HEK293 (cell line): ENCODE results near the gene SYT5.

Experiments used
- MZF1 ChIP-seq: fragments of 450-650 bp; formaldehyde crosslinking; IDR thresholded peaks from 2 replicates; pipeline ENCODE4 v1.5.1; 2017; ENCODE audit warnings: missing biosample characterization, missing genetic modification characterization, borderline replicate concordance
- ZNF175 ChIP-seq: fragments of 450-650 bp; formaldehyde crosslinking; IDR thresholded peaks from 2 replicates; pipeline ENCODE4 v1.5.1; 2016; ENCODE audit warnings: missing biosample characterization, missing genetic modification characterization
- ZNF561 ChIP-seq: fragments of 450-650 bp; IDR thresholded peaks from 2 replicates; pipeline ENCODE4 v1.5.1; 2018; ENCODE audit warnings: missing biosample characterization, missing genetic modification characterization, borderline replicate concordance
- TF ChIP-seq, protein P1 (sequence below): fragments of 450-650 bp; formaldehyde crosslinking; IDR thresholded peaks from 2 replicates; pipeline ENCODE4 v1.5.1; 2016; ENCODE audit warnings: missing biosample characterization, missing genetic modification characterization
- TF ChIP-seq, protein P2 (sequence below): fragments of 450-650 bp; formaldehyde crosslinking; IDR thresholded peaks from 2 replicates; pipeline ENCODE4 v1.5.1; 2016; ENCODE audit warnings: missing biosample characterization, missing genetic modification characterization
- TF ChIP-seq, protein P3 (sequence below): fragments of 450-650 bp; formaldehyde crosslinking; IDR thresholded peaks from 2 replicates; pipeline ENCODE4 v1.5.1; 2016; ENCODE audit warnings: missing biosample characterization, missing genetic modification characterization
- TF ChIP-seq, protein P4 (sequence below): fragments of 450-650 bp; formaldehyde crosslinking; IDR thresholded peaks from 2 replicates; pipeline ENCODE4 v1.5.1; 2017; ENCODE audit warnings: missing biosample characterization, missing genetic modification characterization

GRCh38 chr19:55161571-55162322, 18.3 kb downstream of the SYT5 start:
- TF ChIP-seq MZF1 (tag by site-specific recombination), result no peak
- no peak for TF ChIP-seq ZNF175 (tag by site-specific recombination)
- TF ChIP-seq, protein P1, sequence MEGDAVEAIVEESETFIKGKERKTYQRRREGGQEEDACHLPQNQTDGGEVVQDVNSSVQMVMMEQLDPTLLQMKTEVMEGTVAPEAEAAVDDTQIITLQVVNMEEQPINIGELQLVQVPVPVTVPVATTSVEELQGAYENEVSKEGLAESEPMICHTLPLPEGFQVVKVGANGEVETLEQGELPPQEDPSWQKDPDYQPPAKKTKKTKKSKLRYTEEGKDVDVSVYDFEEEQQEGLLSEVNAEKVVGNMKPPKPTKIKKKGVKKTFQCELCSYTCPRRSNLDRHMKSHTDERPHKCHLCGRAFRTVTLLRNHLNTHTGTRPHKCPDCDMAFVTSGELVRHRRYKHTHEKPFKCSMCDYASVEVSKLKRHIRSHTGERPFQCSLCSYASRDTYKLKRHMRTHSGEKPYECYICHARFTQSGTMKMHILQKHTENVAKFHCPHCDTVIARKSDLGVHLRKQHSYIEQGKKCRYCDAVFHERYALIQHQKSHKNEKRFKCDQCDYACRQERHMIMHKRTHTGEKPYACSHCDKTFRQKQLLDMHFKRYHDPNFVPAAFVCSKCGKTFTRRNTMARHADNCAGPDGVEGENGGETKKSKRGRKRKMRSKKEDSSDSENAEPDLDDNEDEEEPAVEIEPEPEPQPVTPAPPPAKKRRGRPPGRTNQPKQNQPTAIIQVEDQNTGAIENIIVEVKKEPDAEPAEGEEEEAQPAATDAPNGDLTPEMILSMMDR (tag by site-specific recombination), result no peak
- no peak for TF ChIP-seq ZNF561 (tag by site-specific recombination)
- TF ChIP-seq, protein P2, sequence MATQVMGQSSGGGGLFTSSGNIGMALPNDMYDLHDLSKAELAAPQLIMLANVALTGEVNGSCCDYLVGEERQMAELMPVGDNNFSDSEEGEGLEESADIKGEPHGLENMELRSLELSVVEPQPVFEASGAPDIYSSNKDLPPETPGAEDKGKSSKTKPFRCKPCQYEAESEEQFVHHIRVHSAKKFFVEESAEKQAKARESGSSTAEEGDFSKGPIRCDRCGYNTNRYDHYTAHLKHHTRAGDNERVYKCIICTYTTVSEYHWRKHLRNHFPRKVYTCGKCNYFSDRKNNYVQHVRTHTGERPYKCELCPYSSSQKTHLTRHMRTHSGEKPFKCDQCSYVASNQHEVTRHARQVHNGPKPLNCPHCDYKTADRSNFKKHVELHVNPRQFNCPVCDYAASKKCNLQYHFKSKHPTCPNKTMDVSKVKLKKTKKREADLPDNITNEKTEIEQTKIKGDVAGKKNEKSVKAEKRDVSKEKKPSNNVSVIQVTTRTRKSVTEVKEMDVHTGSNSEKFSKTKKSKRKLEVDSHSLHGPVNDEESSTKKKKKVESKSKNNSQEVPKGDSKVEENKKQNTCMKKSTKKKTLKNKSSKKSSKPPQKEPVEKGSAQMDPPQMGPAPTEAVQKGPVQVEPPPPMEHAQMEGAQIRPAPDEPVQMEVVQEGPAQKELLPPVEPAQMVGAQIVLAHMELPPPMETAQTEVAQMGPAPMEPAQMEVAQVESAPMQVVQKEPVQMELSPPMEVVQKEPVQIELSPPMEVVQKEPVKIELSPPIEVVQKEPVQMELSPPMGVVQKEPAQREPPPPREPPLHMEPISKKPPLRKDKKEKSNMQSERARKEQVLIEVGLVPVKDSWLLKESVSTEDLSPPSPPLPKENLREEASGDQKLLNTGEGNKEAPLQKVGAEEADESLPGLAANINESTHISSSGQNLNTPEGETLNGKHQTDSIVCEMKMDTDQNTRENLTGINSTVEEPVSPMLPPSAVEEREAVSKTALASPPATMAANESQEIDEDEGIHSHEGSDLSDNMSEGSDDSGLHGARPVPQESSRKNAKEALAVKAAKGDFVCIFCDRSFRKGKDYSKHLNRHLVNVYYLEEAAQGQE (tag by site-specific recombination), result no peak
- TF ChIP-seq, protein P3, sequence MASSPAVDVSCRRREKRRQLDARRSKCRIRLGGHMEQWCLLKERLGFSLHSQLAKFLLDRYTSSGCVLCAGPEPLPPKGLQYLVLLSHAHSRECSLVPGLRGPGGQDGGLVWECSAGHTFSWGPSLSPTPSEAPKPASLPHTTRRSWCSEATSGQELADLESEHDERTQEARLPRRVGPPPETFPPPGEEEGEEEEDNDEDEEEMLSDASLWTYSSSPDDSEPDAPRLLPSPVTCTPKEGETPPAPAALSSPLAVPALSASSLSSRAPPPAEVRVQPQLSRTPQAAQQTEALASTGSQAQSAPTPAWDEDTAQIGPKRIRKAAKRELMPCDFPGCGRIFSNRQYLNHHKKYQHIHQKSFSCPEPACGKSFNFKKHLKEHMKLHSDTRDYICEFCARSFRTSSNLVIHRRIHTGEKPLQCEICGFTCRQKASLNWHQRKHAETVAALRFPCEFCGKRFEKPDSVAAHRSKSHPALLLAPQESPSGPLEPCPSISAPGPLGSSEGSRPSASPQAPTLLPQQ (tag by site-specific recombination), result no peak
- TF ChIP-seq, protein P4, sequence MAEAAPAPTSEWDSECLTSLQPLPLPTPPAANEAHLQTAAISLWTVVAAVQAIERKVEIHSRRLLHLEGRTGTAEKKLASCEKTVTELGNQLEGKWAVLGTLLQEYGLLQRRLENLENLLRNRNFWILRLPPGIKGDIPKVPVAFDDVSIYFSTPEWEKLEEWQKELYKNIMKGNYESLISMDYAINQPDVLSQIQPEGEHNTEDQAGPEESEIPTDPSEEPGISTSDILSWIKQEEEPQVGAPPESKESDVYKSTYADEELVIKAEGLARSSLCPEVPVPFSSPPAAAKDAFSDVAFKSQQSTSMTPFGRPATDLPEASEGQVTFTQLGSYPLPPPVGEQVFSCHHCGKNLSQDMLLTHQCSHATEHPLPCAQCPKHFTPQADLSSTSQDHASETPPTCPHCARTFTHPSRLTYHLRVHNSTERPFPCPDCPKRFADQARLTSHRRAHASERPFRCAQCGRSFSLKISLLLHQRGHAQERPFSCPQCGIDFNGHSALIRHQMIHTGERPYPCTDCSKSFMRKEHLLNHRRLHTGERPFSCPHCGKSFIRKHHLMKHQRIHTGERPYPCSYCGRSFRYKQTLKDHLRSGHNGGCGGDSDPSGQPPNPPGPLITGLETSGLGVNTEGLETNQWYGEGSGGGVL (tag by site-specific recombination), result no peak
